LNCAP (cell line): Measurements from ENCODE around the gene PLXNB2.

Experiments used
- CTCF ChIP-seq: fragments of 450-650 bp; IDR thresholded peaks from 2 replicates; pipeline ENCODE4 v1.5.1; 2017; ENCODE audit warnings: mild to moderate bottlenecking

PLXNB2 gene

GRCh38 chr22:50252082-50253045, 55.1 kb downstream of the PLXNB2 start:
- peak; percentile 65 for TF ChIP-seq CTCF

GRCh38 chr22:50251477-50252081, 55.9 kb downstream of the PLXNB2 start:
- no peak for TF ChIP-seq CTCF

GRCh38 chr22:50250555-50251476, 56.6 kb downstream of the PLXNB2 start, which contains the start of gene HDAC10:
Gene HDAC10 (minus strand): TSS chr22:50251265. CDS start chr22:50251032, 233 bp downstream.
- no peak for TF ChIP-seq CTCF

GRCh38 chr22:50250249-50250554, 57.2 kb downstream of the PLXNB2 start:
- no peak for TF ChIP-seq CTCF

GRCh38 chr22:50249341-50250248, 57.9 kb downstream of the PLXNB2 start:
- no peak for TF ChIP-seq CTCF

GRCh38 chr22:50248196-50249081, 59.0 kb downstream of the PLXNB2 start:
- TF ChIP-seq CTCF = no peak
